IMR-90 (cell line): Measurements from ENCODE around the gene RTCA. TPM values are rescaled to one million over a fixed set of nuclear protein-coding genes. Genes with fewer than 3 reads are reported as not detected.

Experiments used
- ATAC-seq: fragments of 200-7000 bp; cut with Tn5 transposase; 2 replicates; pipeline ENCODE4 v1.9.1; 2020; ENCODE audit warnings: low read depth, mild to moderate bottlenecking, moderate library complexity
- BruUV-seq: library from RNA; stranded (reverse); fragments of 400-500 nt; replicated peaks from 2 replicates; lab custom pipeline; 2021; lab: Mats Ljungman, UMichigan
- CTCF ChIA-PET: fragments of 300-600 bp; formaldehyde crosslinking; extraction: SDS; loops from one replicate; lab custom pipeline; 2021; ENCODE audit warnings: antibody characterized with exemption; lab: Yijun Ruan, JAX
- POLR2A ChIA-PET: fragments of 300-600 bp; sonication (Branson Sonifier 250); formaldehyde crosslinking; loops from one replicate; lab custom pipeline; 2022; ENCODE audit warnings: antibody characterized with exemption; ENCODE audit not compliant: unreplicated experiment; lab: Charles Lee
- DNase-seq: peaks from one replicate; pipeline ENCODE4 v3.0.0; 2013
- H2AFZ ChIP-seq: replicated peaks from 2 replicates; pipeline ENCODE3; 2013; ENCODE audit warnings: low read length, mild to moderate bottlenecking; ENCODE audit not compliant: poor library complexity
- H2AK5ac ChIP-seq: 2 replicates; pipeline ENCODE4 v1.6.1; 2013; ENCODE audit warnings: low read depth, low read length, inconsistent platforms
- H2AK9ac ChIP-seq: replicated peaks from 2 replicates; pipeline ENCODE3; 2013; ENCODE audit warnings: mild to moderate bottlenecking, low read depth, low read length, moderate library complexity; ENCODE audit not compliant: poor library complexity
- H2BK120ac ChIP-seq: 2 replicates; pipeline ENCODE4 v1.6.1; 2013; ENCODE audit warnings: low read depth, low read length, inconsistent platforms
- H2BK15ac ChIP-seq: 3 replicates; pipeline ENCODE4 v1.6.1; 2013; ENCODE audit warnings: low read depth, low read length, inconsistent platforms
- H2BK20ac ChIP-seq: 2 replicates; pipeline ENCODE4 v1.6.1; 2013; ENCODE audit warnings: low read depth, mild to moderate bottlenecking, inconsistent platforms, low read length, moderate library complexity
- H2BK5ac ChIP-seq: 2 replicates; pipeline ENCODE4 v1.6.1; 2013; ENCODE audit warnings: mild to moderate bottlenecking, low read depth, low read length, inconsistent platforms; ENCODE audit not compliant: poor library complexity, severe bottlenecking
- H3K14ac ChIP-seq: replicated peaks from 2 replicates; pipeline ENCODE4 v1.6.1; 2013; ENCODE audit warnings: low read depth, low read length, inconsistent platforms
- H3K18ac ChIP-seq: 2 replicates; pipeline ENCODE4 v1.6.1; 2013; ENCODE audit warnings: low read depth, low read length, control low read depth
- H3K23ac ChIP-seq: 2 replicates; pipeline ENCODE4 v1.6.1; 2013; ENCODE audit warnings: low read depth, low read length, inconsistent platforms
- H3K27ac ChIP-seq: 2 replicates; pipeline ENCODE4 v1.5.1; 2013; ENCODE audit warnings: mild to moderate bottlenecking, control low read depth, low read length; ENCODE audit not compliant: insufficient read depth
- H3K27me3 ChIP-seq: 2 replicates; pipeline ENCODE4 v1.6.1; 2013; ENCODE audit warnings: low read length; ENCODE audit not compliant: control insufficient read depth, insufficient read depth
- H3K36me3 ChIP-seq: 2 replicates; pipeline ENCODE4 v1.6.1; 2013; ENCODE audit warnings: low read length, mixed read lengths; ENCODE audit not compliant: control insufficient read depth, insufficient read depth
- H3K4ac ChIP-seq: 2 replicates; pipeline ENCODE4 v1.6.1; 2013; ENCODE audit warnings: low read depth, low read length, inconsistent platforms
- H3K4me1 ChIP-seq: 2 replicates; pipeline ENCODE4 v1.6.1; 2013; ENCODE audit warnings: low read length, mixed read lengths; ENCODE audit not compliant: control insufficient read depth, insufficient read depth
- H3K4me2 ChIP-seq: 2 replicates; pipeline ENCODE4 v1.6.1; 2013; ENCODE audit warnings: low read depth, mild to moderate bottlenecking, control low read depth, low read length, moderate library complexity
- H3K4me3 ChIP-seq: 2 replicates; pipeline ENCODE4 v1.5.1; 2013; ENCODE audit warnings: low read depth, mild to moderate bottlenecking, control low read depth, low read length, moderate library complexity; ENCODE audit not compliant: insufficient read depth
- H3K56ac ChIP-seq: 2 replicates; pipeline ENCODE4 v1.6.1; 2013; ENCODE audit warnings: low read length, inconsistent platforms; ENCODE audit not compliant: insufficient read depth; ENCODE audit errors: extremely low read depth
- H3K79me1 ChIP-seq, 2 experiments: 2 replicates each; pipeline ENCODE4 v1.6.1; 2013; ENCODE audit warnings: low read length in 2 of 2, inconsistent platforms in 1 of 2, low read depth in 1 of 2
- H3K9ac ChIP-seq: 2 replicates; pipeline ENCODE4 v1.6.1; 2013; ENCODE audit warnings: low read depth, low read length, control low read depth
- H3K9me1 ChIP-seq: 2 replicates; pipeline ENCODE4 v1.6.1; 2013; ENCODE audit warnings: low read length, inconsistent platforms; ENCODE audit not compliant: insufficient read depth
- H3K9me3 ChIP-seq: 2 replicates; pipeline ENCODE4 v1.6.1; 2013; ENCODE audit warnings: low read length; ENCODE audit not compliant: control insufficient read depth, insufficient read depth
- H4K20me1 ChIP-seq: 2 replicates; pipeline ENCODE4 v1.6.1; 2013; ENCODE audit warnings: low read length, inconsistent platforms; ENCODE audit not compliant: insufficient read depth
- H4K5ac ChIP-seq: 2 replicates; pipeline ENCODE4 v1.6.1; 2013; ENCODE audit warnings: mild to moderate bottlenecking, low read depth, low read length, control low read depth
- H4K8ac ChIP-seq, 2 experiments: 2 replicates each; pipeline ENCODE4 v1.6.1; 2013; ENCODE audit warnings: low read depth in 2 of 2, low read length in 2 of 2, control low read depth in 1 of 2, inconsistent platforms in 1 of 2
- H4K91ac ChIP-seq: 2 replicates; pipeline ENCODE4 v1.6.1; 2013; ENCODE audit warnings: low read depth, low read length, inconsistent platforms; ENCODE audit not compliant: insufficient read depth
- BHLHE40 ChIP-seq: fragments of 150-350 bp; IDR thresholded peaks from 2 replicates; pipeline ENCODE4 v1.6.1; 2016; ENCODE audit warnings: mild to moderate bottlenecking, low read depth, low read length
- CEBPB ChIP-seq: IDR thresholded peaks from 2 replicates; pipeline ENCODE4 v1.6.1; 2012; ENCODE audit warnings: low read depth, low read length, improper control_type of control experiment
- CHD1 ChIP-seq: IDR thresholded peaks from 2 replicates; pipeline ENCODE4 v1.6.1; 2012; ENCODE audit warnings: low read depth, low read length, improper control_type of control experiment
- FOS ChIP-seq: fragments of 150-350 bp; IDR thresholded peaks from 2 replicates; pipeline ENCODE4 v1.6.1; 2016; ENCODE audit warnings: low read depth, low read length
- MAFK ChIP-seq: IDR thresholded peaks from 2 replicates; pipeline ENCODE4 v1.6.1; 2012; ENCODE audit warnings: low read depth, low read length, improper control_type of control experiment
- MAZ ChIP-seq: IDR thresholded peaks from 2 replicates; pipeline ENCODE4 v1.6.1; 2012; ENCODE audit warnings: low read depth, mild to moderate bottlenecking, low read length, improper control_type of control experiment, moderate library complexity, borderline replicate concordance
- MXI1 ChIP-seq: IDR thresholded peaks from 2 replicates; pipeline ENCODE4 v1.6.1; 2012; ENCODE audit warnings: low read depth, mild to moderate bottlenecking, low read length, moderate library complexity, borderline replicate concordance
- NFE2L2 ChIP-seq: fragments of 150-350 bp; IDR thresholded peaks from 2 replicates; pipeline ENCODE4 v1.6.1; 2016; ENCODE audit warnings: low read depth, mild to moderate bottlenecking, low read length
- POLR2A ChIP-seq: IDR thresholded peaks from 2 replicates; pipeline ENCODE4 v1.6.1; 2012; ENCODE audit warnings: mild to moderate bottlenecking, low read depth, low read length
- RAD21 ChIP-seq: IDR thresholded peaks from 2 replicates; pipeline ENCODE4 v1.6.1; 2012; ENCODE audit warnings: low read length, improper control_type of control experiment
- RCOR1 ChIP-seq: IDR thresholded peaks from 2 replicates; pipeline ENCODE4 v1.6.1; 2012; ENCODE audit warnings: mild to moderate bottlenecking, low read length, improper control_type of control experiment; ENCODE audit not compliant: insufficient replicate concordance
- RFX5 ChIP-seq: IDR thresholded peaks from 2 replicates; pipeline ENCODE4 v1.8.0; 2012; ENCODE audit warnings: low read depth, mild to moderate bottlenecking, low read length, moderate library complexity
- SMC3 ChIP-seq: fragments of 150-350 bp; IDR thresholded peaks from 2 replicates; pipeline ENCODE4 v1.6.1; 2016; ENCODE audit warnings: low read depth, mild to moderate bottlenecking, antibody characterized with exemption, low read length, moderate library complexity
- WGBS, 2 experiments: methylation state at CpG; one replicate each; pipeline versions ENCODE4 v1.1.5 to v1.1.7; 2013; ENCODE audit warnings: missing lambda C conversion rate in 2 of 2; ENCODE audit not compliant: insufficient read length in 1 of 2; ENCODE audit errors: extremely low coverage in 2 of 2; 5-methylcytosine and 5-hydroxymethylcytosine counted together
- dilution Hi-C: fragments of 300-500 bp; cut with HindIII; formaldehyde crosslinking; loops from one replicate; pipeline ENCODE4 v1.14.3; 2018; ENCODE audit warnings: low sequenced_read_pairs; ENCODE audit not compliant: unreplicated experiment
- in situ Hi-C: fragments of 300-500 bp; cut with MboI; formaldehyde crosslinking; loops from 3 replicates; pipeline ENCODE4 v1.14.3; 2019; ENCODE audit warnings: low sequenced_read_pairs, inconsistent platforms, mixed read lengths
- intact Hi-C: fragments of 100-400 bp; cut with micrococcal nuclease; formaldehyde crosslinking; loops from 2 replicates; pipeline ENCODE4 v1.10.0; 2022
- polyA plus RNA-seq, 3 experiments: library from polyadenylated mRNA; depleted of rRNA; stranded (reverse); fragments of >200 nt; gene quantifications; 2 replicates each; pipeline ENCODE4 v1.2.3, GENCODE V29; 2012; ENCODE audit warnings: low replicate concordance in 1 of 3
- total RNA-seq: library from RNA; depleted of rRNA; stranded (reverse); fragments of >200 nt; gene quantifications from 2 replicates; pipeline ENCODE4 v1.2.3, GENCODE V29; 2012
- TF ChIP-seq, protein P1 (sequence below): fragments of 150-350 bp; IDR thresholded peaks from 2 replicates; pipeline ENCODE4 v1.6.1; 2017; ENCODE audit warnings: mild to moderate bottlenecking, antibody characterized with exemption, low read length, low read depth
- TF ChIP-seq, protein P2 (sequence below): conservative IDR thresholded peaks from 2 replicates; pipeline ENCODE4 v1.5.1; 2012; ENCODE audit warnings: mild to moderate bottlenecking, low read depth, low read length, improper control_type of control experiment
- TF ChIP-seq, protein P3 (sequence below): fragments of 150-350 bp; IDR thresholded peaks from 2 replicates; pipeline ENCODE4 v1.6.1; 2016; ENCODE audit warnings: low read depth, mild to moderate bottlenecking, low read length, moderate library complexity, borderline replicate concordance

RTCA gene
- total and polyA plus RNA-seq, 2 of the 4 experiments (the other 2 are of a cell fraction) = 26.9 to 29.6 TPM

DNA sequence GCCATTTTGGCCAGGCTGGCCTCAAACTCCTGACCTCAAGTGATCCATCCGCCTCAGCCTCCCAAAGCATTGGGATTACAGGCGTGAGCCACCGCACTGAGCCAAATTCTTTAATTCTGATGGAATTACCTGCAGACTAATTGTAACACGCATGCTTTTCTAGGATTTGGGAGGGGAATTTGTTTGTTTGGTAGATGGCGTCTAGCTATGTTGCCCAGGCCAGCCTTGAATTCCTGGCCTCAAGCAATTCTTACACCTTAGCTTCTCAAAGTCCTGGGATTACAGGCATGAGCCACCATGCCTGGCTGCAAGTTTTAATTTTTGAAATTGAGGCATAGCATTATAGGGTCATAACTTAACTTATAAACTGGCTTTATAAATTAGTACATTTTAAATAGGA is 18.6 kb downstream of the RTCA start:
- no peak overlapping the region for H4K91ac ChIP-seq
- no peak overlapping the region for H3K4ac ChIP-seq
- no peak overlapping the region for H3K14ac ChIP-seq
- no peaks in the 10 kb centered on the region for H4K20me1 ChIP-seq
- no peak overlapping the region for H3K23ac ChIP-seq
- H2BK15ac ChIP-seq = no peak overlapping the region
- no peak overlapping the region for H4K5ac ChIP-seq
- H3K56ac ChIP-seq = no peak overlapping the region
- CTCF ChIA-PET = no interaction called here
- H3K4me2 ChIP-seq = no peak overlapping the region
- no peak overlapping the region for H2BK120ac ChIP-seq
- H3K18ac ChIP-seq = no peak overlapping the region
- H3K4me1 ChIP-seq = no peaks in the 10 kb centered on the region
- dilution Hi-C loops = no loop called here
- intact Hi-C loops = loop anchor here (5.0 kb wide), 1 partner anchor 583 kb away; no protein-coding TSS in a partner anchor
- POLR2A ChIA-PET = no interaction called here
- H3K9ac ChIP-seq = no peak overlapping the region
- no TSS peak for BruUV-seq
- H3K79me1 ChIP-seq = peaks cover 10 to 11% of the 10 kb centered on the region in 2 experiments
- H3K27me3 ChIP-seq = no peaks in the 10 kb centered on the region
- 80% methylated on average over 1 of the region's 5 CpGs; no CpG with 5 or more reads in 1 of the 2 experiments for whole genome bisulfite sequencing, 2 experiments
- no peaks in the 10 kb centered on the region for H3K9me1 ChIP-seq
- no peaks in the 10 kb centered on the region for H3K9me3 ChIP-seq
- H4K8ac ChIP-seq = no peak overlapping the region
- TF ChIP-seq NFE2L2 (no peak), CHD1 (no peak), CEBPB (no peak), POLR2A (no peak), RAD21 (no peak), MAFK (no peak), FOS (no peak), BHLHE40 (no peak), MAZ (no peak), SMC3 (no peak), RCOR1 (no peak), RFX5 (no peak), MXI1 (no peak)
- TF ChIP-seq, protein P1, sequence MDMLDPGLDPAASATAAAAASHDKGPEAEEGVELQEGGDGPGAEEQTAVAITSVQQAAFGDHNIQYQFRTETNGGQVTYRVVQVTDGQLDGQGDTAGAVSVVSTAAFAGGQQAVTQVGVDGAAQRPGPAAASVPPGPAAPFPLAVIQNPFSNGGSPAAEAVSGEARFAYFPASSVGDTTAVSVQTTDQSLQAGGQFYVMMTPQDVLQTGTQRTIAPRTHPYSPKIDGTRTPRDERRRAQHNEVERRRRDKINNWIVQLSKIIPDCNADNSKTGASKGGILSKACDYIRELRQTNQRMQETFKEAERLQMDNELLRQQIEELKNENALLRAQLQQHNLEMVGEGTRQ = no peak
- TF ChIP-seq, protein P2, sequence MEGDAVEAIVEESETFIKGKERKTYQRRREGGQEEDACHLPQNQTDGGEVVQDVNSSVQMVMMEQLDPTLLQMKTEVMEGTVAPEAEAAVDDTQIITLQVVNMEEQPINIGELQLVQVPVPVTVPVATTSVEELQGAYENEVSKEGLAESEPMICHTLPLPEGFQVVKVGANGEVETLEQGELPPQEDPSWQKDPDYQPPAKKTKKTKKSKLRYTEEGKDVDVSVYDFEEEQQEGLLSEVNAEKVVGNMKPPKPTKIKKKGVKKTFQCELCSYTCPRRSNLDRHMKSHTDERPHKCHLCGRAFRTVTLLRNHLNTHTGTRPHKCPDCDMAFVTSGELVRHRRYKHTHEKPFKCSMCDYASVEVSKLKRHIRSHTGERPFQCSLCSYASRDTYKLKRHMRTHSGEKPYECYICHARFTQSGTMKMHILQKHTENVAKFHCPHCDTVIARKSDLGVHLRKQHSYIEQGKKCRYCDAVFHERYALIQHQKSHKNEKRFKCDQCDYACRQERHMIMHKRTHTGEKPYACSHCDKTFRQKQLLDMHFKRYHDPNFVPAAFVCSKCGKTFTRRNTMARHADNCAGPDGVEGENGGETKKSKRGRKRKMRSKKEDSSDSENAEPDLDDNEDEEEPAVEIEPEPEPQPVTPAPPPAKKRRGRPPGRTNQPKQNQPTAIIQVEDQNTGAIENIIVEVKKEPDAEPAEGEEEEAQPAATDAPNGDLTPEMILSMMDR = no peak
- TF ChIP-seq, protein P3, sequence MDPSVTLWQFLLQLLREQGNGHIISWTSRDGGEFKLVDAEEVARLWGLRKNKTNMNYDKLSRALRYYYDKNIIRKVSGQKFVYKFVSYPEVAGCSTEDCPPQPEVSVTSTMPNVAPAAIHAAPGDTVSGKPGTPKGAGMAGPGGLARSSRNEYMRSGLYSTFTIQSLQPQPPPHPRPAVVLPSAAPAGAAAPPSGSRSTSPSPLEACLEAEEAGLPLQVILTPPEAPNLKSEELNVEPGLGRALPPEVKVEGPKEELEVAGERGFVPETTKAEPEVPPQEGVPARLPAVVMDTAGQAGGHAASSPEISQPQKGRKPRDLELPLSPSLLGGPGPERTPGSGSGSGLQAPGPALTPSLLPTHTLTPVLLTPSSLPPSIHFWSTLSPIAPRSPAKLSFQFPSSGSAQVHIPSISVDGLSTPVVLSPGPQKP = no peak
- no peak overlapping the region for H2BK20ac ChIP-seq
- H3K4me3 ChIP-seq = no peak overlapping the region
- no peak overlapping the region for H2BK5ac ChIP-seq
- in situ Hi-C loops = no loop called here
- ATAC-seq = no peak
- H2AFZ ChIP-seq = no peak overlapping the region
- H3K36me3 ChIP-seq = peaks cover 38% of the 10 kb centered on the region
- H2AK9ac ChIP-seq = no peak overlapping the region
- H2AK5ac ChIP-seq = no peak overlapping the region
- DNase-seq = no peak
- no peak overlapping the region for H3K27ac ChIP-seq
